ENCODE results near the gene CHSY3. TPM values are rescaled to one million over a fixed set of nuclear protein-coding genes. Genes with fewer than 3 reads are reported as not detected.

The CHSY3 gene
- total and polyA plus RNA-seq, 2 experiments from 2014 or later: 0.44 to 3.0 TPM

- Mint-ChIP-seq H3K36me3 (ENCODE audit: low read depth) (no peaks in the 10 kb centered on the region), H3K9me3 (no peaks in the 10 kb centered on the region), H3K4me1 (no peaks in the 10 kb centered on the region), H3K4me3 (no peak overlapping the region), H3K27me3 (ENCODE audit: insufficient read depth, low read depth, poor library complexity) (no peaks in the 10 kb centered on the region), H3K27ac (no peak overlapping the region)
- no peaks in the 10 kb centered on the region for H3K36me3 ChIP-seq (ENCODE audit: insufficient read depth)
- no peak for TF ChIP-seq NANOG (IDR thresholded peaks at IDR 0.05; ENCODE audit: borderline replicate concordance)
- H3K79me2 ChIP-seq (replicated peaks; ENCODE audit: insufficient read depth): no peaks in the 10 kb centered on the region
- H3K9me2 ChIP-seq (ENCODE audit: insufficient read depth): no peaks in the 10 kb centered on the region
- no peaks in the 10 kb centered on the region for H4K20me1 ChIP-seq (replicated peaks; ENCODE audit: insufficient read depth)
- no peak overlapping the region for H3K27ac ChIP-seq (ENCODE audit: low read depth)
- DNase-seq (ENCODE audit: low spot score): no peak
- H2AFZ ChIP-seq: no peak overlapping the region
- no peaks in the 10 kb centered on the region for H3K27me3 ChIP-seq (ENCODE audit: insufficient read depth)
- ATAC-seq: no peak
- H3K4me3 ChIP-seq: no peak overlapping the region
- H3K4me1 ChIP-seq (ENCODE audit: insufficient read depth): no peaks in the 10 kb centered on the region
- no peaks in the 10 kb centered on the region for H3F3A ChIP-seq (replicated peaks; ENCODE audit: low read depth)
- H3K4me2 ChIP-seq: no peak overlapping the region
Measured at GRCh38 chr5:129972465-129973141, 68.3 kb downstream of the CHSY3 start.

GRCh38 chr5:129973716-129974426 lies 69.6 kb downstream of the CHSY3 start:
- Histone ChIP-seq H3K27me3 (ENCODE audit: insufficient read depth) (no peaks in the 10 kb centered on the region), H4K20me1 (replicated peaks; ENCODE audit: insufficient read depth) (no peaks in the 10 kb centered on the region), H3F3A (replicated peaks; ENCODE audit: low read depth) (no peaks in the 10 kb centered on the region), H3K4me2 (no peak overlapping the region), H3K4me1 (ENCODE audit: insufficient read depth) (no peaks in the 10 kb centered on the region), H3K4me3 (no peak overlapping the region), H2AFZ (no peak overlapping the region), H3K27ac (ENCODE audit: low read depth) (no peak overlapping the region), H3K36me3 (ENCODE audit: insufficient read depth) (no peaks in the 10 kb centered on the region), H3K9me2 (ENCODE audit: insufficient read depth) (no peaks in the 10 kb centered on the region), H3K79me2 (replicated peaks; ENCODE audit: insufficient read depth) (no peaks in the 10 kb centered on the region)
- H3K4me3 Mint-ChIP-seq: no peak overlapping the region
- no peaks in the 10 kb centered on the region for H3K4me1 Mint-ChIP-seq
- no peak overlapping the region for H3K27ac Mint-ChIP-seq
- no peaks in the 10 kb centered on the region for H3K9me3 Mint-ChIP-seq
- H3K36me3 Mint-ChIP-seq (ENCODE audit: low read depth): no peaks in the 10 kb centered on the region
- no peaks in the 10 kb centered on the region for H3K27me3 Mint-ChIP-seq (ENCODE audit: insufficient read depth, low read depth, poor library complexity)
- ATAC-seq (no peak), DNase-seq (ENCODE audit: low spot score) (no peak)
- no peak for TF ChIP-seq ETS1 (IDR thresholded peaks at IDR 0.05)
- no peak for TF ChIP-seq JUNB (IDR thresholded peaks at IDR 0.05; ENCODE audit: unreplicated experiment)
- no peak for TF ChIP-seq EZH2 (IDR thresholded peaks at IDR 0.05; ENCODE audit: low read depth, unreplicated experiment)
- no peak for TF ChIP-seq ZNF114 (CRISPR knock-in tag; IDR thresholded peaks at IDR 0.05)
- no peak for TF ChIP-seq CTCF (conservative IDR thresholded peaks at IDR 0.05; ENCODE audit: low read depth in 2 of 2)
- no peak for TF ChIP-seq NANOG (IDR thresholded peaks at IDR 0.05; ENCODE audit: borderline replicate concordance)
- TF ChIP-seq STAT1 (IDR thresholded peaks at IDR 0.05; ENCODE audit: unreplicated experiment): no peak
- no peak for TF ChIP-seq EZH2phosphoT487 (IDR thresholded peaks at IDR 0.05; ENCODE audit: unreplicated experiment)
- TF ChIP-seq CREB1 (CRISPR knock-in tag; IDR thresholded peaks at IDR 0.05; ENCODE audit: low read depth): no peak
- TF ChIP-seq ZNF331 (CRISPR knock-in tag; IDR thresholded peaks at IDR 0.05; ENCODE audit: low read depth): no peak

Measured in GM23338 (cell line).